Stimulated activated naive B cell treated with anti-CD40 and anti-IgM and Interleukin-4, amounts not matched to agents 10 μg/mL and 1 μg/mL and 100 μg/mL, for 72 hours (primary cell): ENCODE measurements around the gene HOXD4.

Source experiments
- ATAC-seq, 2 donors: fragments of 150-1000 bp; cut with Tn5 transposase; replicated peaks; 2 replicates each; pipeline ENCODE4 v1.10.0; 2021; ENCODE audit warnings: moderate library complexity in 1 of 2
- DNase-seq: peaks from one replicate; pipeline ENCODE4 v3.0.0; 2021
- H3K27ac Mint-ChIP-seq: one replicate; pipeline ENCODE4 v1.8.0; 2022; ENCODE audit warnings: mild to moderate bottlenecking, mixed read lengths
- H3K27me3 Mint-ChIP-seq, 2 donors: one replicate each; pipeline ENCODE4 v1.8.0; 2022; ENCODE audit warnings: mixed read lengths in 2 of 2
- H3K36me3 Mint-ChIP-seq, 2 donors: one replicate each; pipeline ENCODE4 v1.8.0; 2022; ENCODE audit warnings: mixed read lengths in 2 of 2, mild to moderate bottlenecking in 1 of 2
- H3K4me1 Mint-ChIP-seq, 2 donors: one replicate each; pipeline ENCODE4 v1.8.0; 2022; ENCODE audit warnings: mixed read lengths in 2 of 2, mild to moderate bottlenecking in 1 of 2
- H3K4me3 Mint-ChIP-seq, 2 donors: one replicate each; pipeline ENCODE4 v1.8.0; 2022; ENCODE audit warnings: mild to moderate bottlenecking in 2 of 2, mixed read lengths in 2 of 2, moderate library complexity in 1 of 2
- H3K9me3 Mint-ChIP-seq, 2 donors: one replicate each; pipeline ENCODE4 v1.8.0; 2022; ENCODE audit warnings: mixed read lengths in 2 of 2, mild to moderate bottlenecking in 1 of 2

Gene HOXD4

DNA sequence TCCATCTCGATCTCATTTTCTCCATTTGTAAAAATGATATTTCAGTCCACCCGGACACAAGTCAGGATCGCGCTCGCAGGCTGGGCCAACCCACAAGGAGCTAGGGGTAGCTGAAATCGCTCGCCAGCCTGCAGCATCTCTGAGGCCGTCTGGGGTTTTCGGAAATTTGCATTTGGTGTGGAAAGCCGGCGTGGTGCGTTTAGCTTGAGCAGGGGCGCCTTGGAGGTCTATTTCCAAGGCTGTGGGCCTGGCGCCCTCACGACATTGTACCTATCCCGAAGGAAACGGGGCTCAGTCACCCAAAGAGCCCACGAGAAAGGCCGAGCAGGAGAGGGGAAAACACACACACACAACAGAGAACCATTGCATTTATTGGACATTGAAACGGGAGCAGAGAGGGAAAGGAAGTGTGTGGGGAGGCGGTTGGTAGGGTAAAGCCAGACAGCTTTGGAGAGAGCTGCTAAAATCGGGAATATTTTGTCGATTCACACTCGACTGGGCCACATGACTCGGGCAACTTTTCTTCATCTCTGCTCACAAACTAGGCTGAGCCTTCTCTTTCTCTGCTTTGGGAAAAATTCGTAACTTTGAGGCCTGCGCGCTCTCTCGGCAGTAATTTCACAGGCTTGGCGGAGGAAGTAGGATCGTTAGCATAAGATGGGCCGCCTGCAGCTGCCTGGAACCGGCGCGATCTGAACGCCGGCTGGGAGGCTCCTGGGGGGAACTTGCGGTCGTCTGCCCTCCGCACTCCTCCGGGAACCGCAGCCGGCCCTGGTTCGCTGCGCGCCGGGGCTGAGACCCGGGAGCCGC lies 23.0 kb upstream of the HOXD4 start:
- Mint-ChIP-seq H3K27ac (peak overlapping the region; percentile 88), H3K4me3 (peak overlapping the region; percentile 28 to 48), H3K4me1 (peaks cover 20 to 44% of the 10 kb centered on the region in 2 donors), H3K27me3 (peaks cover 71 to 75% of the 10 kb centered on the region in 2 donors), H3K36me3 (peaks cover 1 to 6% of the 10 kb centered on the region in 2 donors), H3K9me3 (peaks cover 0 to 2% of the 10 kb centered on the region in 2 donors)
- ATAC-seq (no peak), DNase-seq (no peak)

DNA sequence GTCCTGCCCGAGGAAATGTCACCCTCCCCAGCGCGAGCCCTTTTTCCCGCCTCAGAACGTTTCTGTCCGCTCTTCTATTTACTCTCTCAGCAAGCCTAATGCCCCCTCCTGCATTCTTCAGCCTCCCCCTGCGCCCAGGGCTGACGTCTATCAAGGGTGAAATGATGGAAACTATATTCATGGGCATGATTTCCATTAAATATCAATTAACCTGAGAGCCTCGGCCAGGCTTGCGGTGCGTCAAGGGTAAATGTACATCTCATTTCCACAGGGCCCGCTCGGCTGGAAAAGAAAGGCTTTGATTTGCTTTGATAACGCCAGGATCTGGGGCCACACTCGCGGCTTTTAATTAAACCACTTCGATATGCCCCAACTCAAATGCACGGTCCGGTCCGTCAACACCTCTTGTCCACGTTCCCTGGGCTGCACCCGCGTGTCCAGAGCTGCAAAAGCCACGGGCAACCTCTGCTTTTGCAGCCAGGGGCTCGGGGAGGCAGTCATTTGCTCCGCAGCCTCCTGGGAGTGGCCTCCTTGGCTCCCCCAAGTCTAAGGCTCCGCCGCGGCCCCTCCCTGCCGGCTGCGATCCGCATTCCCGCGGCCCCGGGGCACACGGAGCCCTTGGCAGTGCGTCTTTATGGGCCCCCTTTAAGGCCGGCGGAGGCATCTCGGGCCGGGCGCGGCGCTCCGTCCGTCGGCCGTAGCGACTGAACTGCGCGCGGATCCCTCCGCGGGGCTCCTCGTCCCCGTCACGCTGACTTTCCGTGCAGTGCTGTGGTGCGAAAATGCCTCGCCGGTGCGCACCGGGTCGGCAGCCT lies 22.2 kb upstream of the HOXD4 start, which contains the start of gene HOXD8:
TSS of gene HOXD8 (plus strand) at position 724 of the 815 bp plus-strand sequence. CDS start 662 bp downstream, outside the sequence.
- DNase-seq (no peak), ATAC-seq (no peak)
- Mint-ChIP-seq H3K9me3 (peaks cover 0 to 2% of the 10 kb centered on the region in 2 donors), H3K4me1 (peaks cover 14 to 37% of the 10 kb centered on the region in 2 donors), H3K4me3 (peak within 1 kb of the TSS; percentile 54 to 71), H3K27me3 (peaks cover 73 to 75% of the 10 kb centered on the region in 2 donors), H3K36me3 (peaks cover 1 to 6% of the 10 kb centered on the region in 2 donors), H3K27ac (peak within 1 kb of the TSS; percentile 88)

DNA sequence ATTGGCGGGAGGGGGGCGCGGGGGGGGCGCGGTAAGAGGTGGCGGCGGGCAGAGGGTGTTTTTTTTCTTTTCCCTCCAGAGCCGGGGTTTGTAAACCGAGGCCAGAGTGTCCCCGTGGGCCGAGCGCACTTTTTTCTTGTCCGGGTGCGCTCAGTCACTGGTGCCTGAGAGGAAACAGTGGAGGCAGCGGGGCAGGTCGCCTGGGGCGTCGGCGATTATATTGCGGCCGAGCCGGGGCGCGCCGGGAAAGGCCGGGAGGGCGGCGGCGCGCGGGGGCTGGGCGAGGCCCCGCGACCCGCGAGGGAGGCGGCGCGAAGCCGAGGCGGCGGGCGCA lies 21.6 kb upstream of the HOXD4 start:
- peaks cover 14 to 34% of the 10 kb centered on the region in 2 donors for H3K4me1 Mint-ChIP-seq
- no peak overlapping the region for H3K27ac Mint-ChIP-seq
- DNase-seq (no peak), ATAC-seq (no peak)
- peaks cover 1 to 6% of the 10 kb centered on the region in 2 donors for H3K36me3 Mint-ChIP-seq
- peaks cover 0 to 2% of the 10 kb centered on the region in 2 donors for H3K9me3 Mint-ChIP-seq
- peaks cover 68 to 75% of the 10 kb centered on the region in 2 donors for H3K27me3 Mint-ChIP-seq
- no peak overlapping the region for H3K4me3 Mint-ChIP-seq

DNA sequence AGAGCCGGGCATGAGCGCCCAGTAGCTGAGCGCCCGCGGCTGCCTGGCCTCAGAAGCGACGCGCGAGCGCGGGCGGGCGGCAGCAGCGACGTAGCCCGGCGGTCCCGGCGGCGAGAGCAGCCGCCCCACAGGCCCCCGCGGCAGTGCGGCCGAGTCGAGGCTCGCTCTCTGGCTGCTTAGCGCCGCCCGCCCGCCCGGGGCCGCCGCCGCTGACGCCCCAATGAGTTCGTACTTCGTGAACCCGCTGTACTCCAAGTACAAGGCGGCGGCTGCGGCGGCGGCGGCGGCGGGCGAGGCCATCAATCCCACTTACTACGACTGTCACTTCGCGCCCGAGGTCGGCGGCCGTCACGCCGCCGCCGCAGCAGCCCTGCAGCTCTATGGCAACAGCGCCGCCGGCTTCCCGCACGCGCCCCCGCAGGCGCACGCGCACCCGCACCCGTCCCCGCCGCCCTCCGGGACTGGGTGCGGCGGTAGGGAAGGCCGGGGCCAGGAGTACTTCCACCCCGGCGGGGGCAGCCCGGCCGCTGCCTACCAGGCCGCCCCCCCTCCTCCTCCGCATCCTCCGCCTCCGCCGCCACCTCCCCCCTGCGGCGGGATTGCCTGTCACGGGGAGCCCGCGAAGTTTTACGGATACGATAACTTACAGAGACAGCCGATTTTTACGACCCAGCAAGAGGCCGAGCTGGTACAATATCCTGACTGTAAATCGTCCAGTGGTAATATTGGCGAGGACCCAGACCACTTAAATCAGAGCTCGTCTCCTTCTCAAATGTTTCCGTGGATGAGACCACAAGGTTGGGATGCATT lies 21.0 kb upstream of the HOXD4 start:
- Mint-ChIP-seq H3K4me3 (peak overlapping the region; percentile 53 to 71), H3K27ac (peak overlapping the region; percentile 85), H3K9me3 (peaks cover 0 to 2% of the 10 kb centered on the region in 2 donors), H3K27me3 (peaks cover 67 to 75% of the 10 kb centered on the region in 2 donors), H3K4me1 (peaks cover 14 to 37% of the 10 kb centered on the region in 2 donors), H3K36me3 (peaks cover 1 to 6% of the 10 kb centered on the region in 2 donors)
- DNase-seq (no peak), ATAC-seq (no peak)

DNA sequence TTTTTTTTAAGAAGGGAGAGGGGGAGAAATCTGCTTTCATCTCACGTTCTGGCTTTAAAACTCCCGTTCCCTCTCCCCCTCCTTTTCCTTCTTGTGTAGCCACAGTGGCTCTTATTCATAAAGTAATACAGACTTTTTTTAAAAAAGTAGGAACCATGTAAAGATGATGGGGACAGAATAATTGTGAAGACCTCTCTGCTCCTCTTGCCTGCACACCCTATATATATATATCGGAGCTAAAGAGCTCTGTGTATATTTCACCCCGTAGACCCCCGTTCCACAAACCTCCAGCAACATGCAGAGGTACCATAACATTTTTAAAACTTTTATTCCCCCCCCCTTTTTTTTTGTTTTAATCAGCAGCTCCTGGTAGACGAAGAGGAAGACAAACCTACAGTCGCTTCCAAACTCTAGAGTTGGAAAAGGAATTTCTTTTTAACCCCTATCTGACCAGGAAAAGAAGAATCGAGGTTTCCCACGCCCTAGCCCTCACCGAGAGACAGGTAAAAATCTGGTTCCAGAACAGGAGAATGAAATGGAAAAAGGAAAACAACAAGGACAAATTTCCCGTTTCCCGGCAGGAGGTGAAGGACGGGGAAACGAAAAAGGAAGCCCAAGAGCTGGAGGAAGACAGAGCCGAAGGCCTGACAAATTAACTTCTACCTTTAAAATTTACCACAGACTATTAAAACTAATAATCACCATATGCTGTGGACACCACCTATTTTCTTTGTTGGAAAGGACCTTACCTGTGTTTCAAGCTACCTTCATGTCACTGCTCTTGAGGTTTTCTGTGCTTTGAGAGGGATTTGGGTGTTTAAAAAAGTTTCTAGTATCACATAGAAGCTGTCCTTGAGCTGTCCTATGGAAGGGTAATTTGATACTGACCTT lies 20.1 kb upstream of the HOXD4 start:
- Mint-ChIP-seq H3K36me3 (peaks cover 1 to 10% of the 10 kb centered on the region in 2 donors), H3K4me3 (peak overlapping the region; percentile 48 to 56), H3K4me1 (peaks cover 21 to 45% of the 10 kb centered on the region in 2 donors), H3K27me3 (peaks cover 68 to 75% of the 10 kb centered on the region in 2 donors), H3K27ac (peak overlapping the region; percentile 85), H3K9me3 (peaks cover 2 to 4% of the 10 kb centered on the region in 2 donors)
- no peak for ATAC-seq
- DNase-seq: no peak

DNA sequence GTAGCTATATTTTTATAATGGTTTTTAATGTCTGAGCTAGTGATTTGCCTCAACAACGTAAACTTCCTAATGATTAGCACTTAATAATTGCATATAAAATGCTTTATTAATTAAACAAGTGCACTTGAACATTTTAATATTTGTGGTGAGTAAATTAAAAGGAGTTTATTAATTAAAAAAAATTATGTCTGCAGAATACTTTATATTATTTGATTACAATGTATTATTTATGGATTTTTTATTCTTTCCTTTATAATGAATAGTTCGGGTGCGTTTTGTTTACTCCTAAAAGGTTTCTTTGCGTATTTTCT lies 19.5 kb upstream of the HOXD4 start:
- Mint-ChIP-seq H3K27me3 (peaks cover 67 to 78% of the 10 kb centered on the region in 2 donors), H3K36me3 (peaks cover 1 to 10% of the 10 kb centered on the region in 2 donors), H3K9me3 (peaks cover 2 to 4% of the 10 kb centered on the region in 2 donors), H3K27ac (no peak overlapping the region), H3K4me3 (no peak overlapping the region), H3K4me1 (peaks cover 21 to 46% of the 10 kb centered on the region in 2 donors)
- DNase-seq (no peak), ATAC-seq (no peak)

DNA sequence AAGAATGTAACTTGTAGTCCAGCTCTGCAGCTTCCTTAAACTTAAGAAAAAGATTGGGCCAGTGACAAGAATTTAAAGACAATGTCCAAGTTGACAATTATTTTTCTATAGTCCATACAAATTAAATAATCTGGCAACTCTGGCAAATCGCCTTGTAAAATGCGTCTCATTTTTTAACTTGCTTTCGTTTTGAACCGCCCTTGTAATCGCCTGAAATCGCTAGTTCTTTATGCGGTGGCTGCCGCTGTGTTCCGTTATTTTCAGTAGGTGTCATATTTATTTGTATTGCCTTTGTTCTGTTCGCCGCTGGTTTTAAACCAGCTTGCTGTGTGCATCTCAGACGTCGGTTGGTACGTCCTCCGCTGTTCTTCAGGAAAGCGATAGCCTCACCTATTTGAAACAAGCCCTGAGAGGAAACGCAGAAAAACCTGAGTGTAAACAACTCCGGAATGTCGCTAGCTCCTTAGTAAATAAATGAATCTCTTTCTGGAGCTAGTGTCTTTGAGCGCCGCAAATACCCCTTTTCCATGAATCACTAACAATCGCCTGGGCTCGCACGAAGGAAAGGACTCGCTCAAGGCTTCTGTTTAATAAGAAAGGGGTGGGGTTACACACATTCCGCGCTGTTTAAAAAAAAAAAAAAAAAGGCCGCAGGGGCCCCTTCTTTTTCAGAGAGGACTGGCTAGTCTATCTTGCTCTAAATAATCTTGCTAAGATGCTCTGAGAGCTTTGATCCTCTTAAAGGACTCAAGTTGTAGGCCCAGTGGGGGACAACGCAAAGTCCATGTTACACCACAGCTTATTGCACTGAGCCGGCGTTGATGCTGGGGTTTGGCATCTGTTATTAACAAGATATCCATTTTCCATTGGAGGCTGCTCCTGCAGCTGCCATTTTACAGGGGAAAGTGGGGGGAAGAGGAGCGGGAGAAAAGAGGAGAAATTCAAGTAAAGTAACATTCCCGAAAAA lies 18.9 kb upstream of the HOXD4 start:
- Mint-ChIP-seq H3K36me3 (peaks cover 1 to 10% of the 10 kb centered on the region in 2 donors), H3K27me3 (peaks cover 67 to 84% of the 10 kb centered on the region in 2 donors), H3K4me3 (peak overlapping the region; percentile 48 to 74), H3K4me1 (peaks cover 22 to 46% of the 10 kb centered on the region in 2 donors), H3K27ac (peak overlapping the region; percentile 15), H3K9me3 (peaks cover 2 to 4% of the 10 kb centered on the region in 2 donors)
- DNase-seq (no peak), ATAC-seq (no peak)

DNA sequence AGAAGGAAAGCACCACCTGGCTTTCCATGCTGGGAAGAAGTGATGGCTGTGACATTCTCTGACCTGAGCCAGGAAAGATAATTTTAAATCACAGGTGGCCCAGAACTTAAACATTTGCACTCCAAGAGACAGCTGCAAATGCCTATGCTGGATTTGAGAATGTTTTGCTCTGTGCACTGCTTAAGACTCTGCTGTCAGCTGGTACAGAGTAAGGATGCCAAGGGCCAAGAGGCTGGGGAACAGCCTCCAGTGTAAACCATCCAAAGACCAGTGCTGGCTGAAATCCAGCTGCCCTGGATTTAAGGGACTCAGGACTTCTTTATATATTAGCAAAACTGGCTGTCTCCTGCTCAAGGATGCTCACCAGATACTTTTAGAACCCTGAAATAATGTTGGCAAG lies 18.0 kb upstream of the HOXD4 start:
- peaks cover 22 to 41% of the 10 kb centered on the region in 2 donors for H3K4me1 Mint-ChIP-seq
- H3K36me3 Mint-ChIP-seq: peaks cover 3 to 12% of the 10 kb centered on the region in 2 donors
- ATAC-seq (no peak), DNase-seq (no peak)
- peaks cover 4% of the 10 kb centered on the region in 2 donors for H3K9me3 Mint-ChIP-seq
- H3K4me3 Mint-ChIP-seq: no peak overlapping the region
- no peak overlapping the region for H3K27ac Mint-ChIP-seq
- peaks cover 66 to 84% of the 10 kb centered on the region in 2 donors for H3K27me3 Mint-ChIP-seq

DNA sequence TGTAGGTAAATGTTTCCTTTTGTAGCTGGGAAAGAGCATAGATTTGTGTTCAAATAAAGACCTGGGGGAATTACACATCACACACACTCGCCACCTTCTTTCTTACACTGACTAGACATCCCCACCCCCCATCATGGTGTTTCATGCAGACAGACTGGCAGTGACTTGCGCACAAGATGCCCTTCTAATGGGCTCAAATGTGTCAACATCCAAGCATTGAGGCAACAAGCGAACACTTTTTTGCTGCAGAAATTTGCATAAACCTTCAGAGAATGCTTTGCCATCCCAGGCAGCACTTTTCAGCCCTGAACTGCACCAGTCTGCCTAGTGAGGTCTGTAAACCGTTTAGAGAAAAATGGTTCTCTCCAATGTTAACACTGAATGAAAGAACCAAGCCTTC lies 17.3 kb upstream of the HOXD4 start:
- ATAC-seq (no peak), DNase-seq (no peak)
- Mint-ChIP-seq H3K36me3 (peaks cover 4 to 12% of the 10 kb centered on the region in 2 donors), H3K27me3 (peaks cover 67 to 84% of the 10 kb centered on the region in 2 donors), H3K4me1 (peaks cover 19 to 37% of the 10 kb centered on the region in 2 donors), H3K27ac (no peak overlapping the region), H3K4me3 (no peak overlapping the region), H3K9me3 (peaks cover 4 to 5% of the 10 kb centered on the region in 2 donors)

DNA sequence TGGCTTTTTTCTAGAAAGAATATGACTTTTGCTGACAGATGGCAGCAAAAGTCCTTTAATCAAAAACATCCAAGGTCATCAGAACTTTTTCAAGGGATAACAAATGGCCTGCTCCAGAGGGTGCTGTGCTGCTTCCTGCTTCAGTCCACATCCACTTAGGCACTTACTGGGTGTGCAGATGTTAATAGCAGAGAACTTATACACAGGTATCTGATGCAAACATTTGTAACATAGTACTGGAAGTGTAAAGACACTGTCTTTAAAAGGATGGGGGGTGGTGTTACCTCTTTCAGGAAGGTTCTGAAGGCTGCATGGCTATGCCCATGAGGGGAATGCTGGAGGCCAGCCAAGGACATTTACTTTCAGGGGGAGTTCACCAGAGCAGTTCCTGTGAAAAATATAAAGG lies 16.3 kb upstream of the HOXD4 start:
- H3K9me3 Mint-ChIP-seq: peaks cover 4 to 6% of the 10 kb centered on the region in 2 donors
- H3K27me3 Mint-ChIP-seq: peaks cover 69 to 89% of the 10 kb centered on the region in 2 donors
- peak overlapping the region; percentile 56 for H3K27ac Mint-ChIP-seq
- DNase-seq: no peak
- H3K4me1 Mint-ChIP-seq: peaks cover 19 to 32% of the 10 kb centered on the region in 2 donors
- no peak overlapping the region for H3K4me3 Mint-ChIP-seq
- no peak for ATAC-seq
- peaks cover 4 to 11% of the 10 kb centered on the region in 2 donors for H3K36me3 Mint-ChIP-seq

DNA sequence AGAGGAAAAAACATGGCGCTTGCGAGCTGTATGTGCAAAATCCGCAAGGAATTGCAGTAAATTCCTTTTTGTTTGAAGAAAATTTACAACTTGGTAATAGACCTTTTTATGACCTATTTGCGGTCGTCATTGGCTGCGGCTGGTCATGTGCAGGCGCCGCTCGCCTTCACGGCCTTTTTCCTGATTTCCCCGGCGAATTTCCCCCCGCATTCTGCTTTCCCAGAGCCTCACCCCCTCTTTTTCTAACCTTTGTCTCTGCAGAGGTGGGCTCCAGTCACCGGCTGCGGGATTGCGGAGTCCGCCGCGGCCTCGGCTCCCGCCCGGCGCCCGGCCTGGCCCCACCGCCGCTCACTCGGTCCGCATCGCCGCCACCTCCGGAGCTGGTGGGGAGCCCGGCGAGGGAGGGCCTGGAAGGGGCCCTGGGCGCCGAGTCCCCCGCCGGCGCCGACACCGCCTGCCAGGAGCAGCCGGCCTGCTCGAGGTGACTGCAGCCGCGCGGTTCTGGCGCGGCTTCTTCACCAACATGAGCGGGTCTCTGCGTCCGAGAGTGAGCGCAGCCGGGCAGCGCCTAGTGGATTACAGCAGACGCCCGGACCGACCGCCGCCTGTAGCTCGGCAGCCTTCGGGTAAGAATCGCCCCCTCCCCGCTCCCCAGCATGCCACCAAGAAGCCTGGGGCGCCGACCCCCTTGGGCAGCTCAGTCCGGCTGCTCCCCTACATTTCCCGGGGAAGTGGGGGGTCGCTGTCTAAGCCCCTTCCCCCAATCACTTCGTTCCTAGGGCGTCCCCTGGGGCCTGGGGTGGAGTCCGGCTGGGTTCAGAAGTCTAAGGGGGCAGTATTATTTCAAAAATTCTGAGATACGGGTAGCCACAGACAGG lies 14.7 kb upstream of the HOXD4 start:
- Mint-ChIP-seq H3K27me3 (peaks cover 69 to 90% of the 10 kb centered on the region in 2 donors), H3K27ac (peak overlapping the region; percentile 11), H3K9me3 (peaks cover 4 to 6% of the 10 kb centered on the region in 2 donors), H3K36me3 (peaks cover 4 to 11% of the 10 kb centered on the region in 2 donors), H3K4me1 (peaks cover 19 to 31% of the 10 kb centered on the region in 2 donors), H3K4me3 (peak overlapping the region in 1 of 2 donors; percentile 10)
- ATAC-seq (no peak), DNase-seq (no peak)
